ENCODE measurements around the gene UBASH3A.

- no peak for TF ChIP-seq POLR2A (IDR thresholded peaks at IDR 0.05)
- no peak for TF ChIP-seq CTCF (IDR thresholded peaks at IDR 0.05)
Observed at GRCh38 chr21:42445311-42445710, 41.6 kb downstream of the UBASH3A start.
